ENCODE data around the gene SEC24A.
"Not testable (repeated sequence)": the region's sequence is repeated elsewhere in the genome, so short reads cannot be mapped to it uniquely, and the experiment has no call there.

SEC24A gene

GRCh38 chr5:134651531-134651930 is 2.9 kb downstream of the SEC24A start:
- TF ChIP-seq CTCF (IDR thresholded peaks at IDR 0.05; ENCODE audit: extremely low read depth, missing control alignments) = no peak
- DNase-seq (ENCODE audit: low spot score) = no peak

- no peak for DNase-seq (ENCODE audit: low spot score)
- no peak for TF ChIP-seq CTCF (IDR thresholded peaks at IDR 0.05; ENCODE audit: extremely low read depth, missing control alignments)
Observed at GRCh38 chr5:134656690-134657089, 8.1 kb downstream of the SEC24A start.

GRCh38 chr5:134659456-134659855 is 10.9 kb downstream of the SEC24A start:
- no peak for TF ChIP-seq CTCF (IDR thresholded peaks at IDR 0.05; ENCODE audit: extremely low read depth, missing control alignments)
- no peak for DNase-seq (ENCODE audit: low spot score)

- no peak for DNase-seq (ENCODE audit: low spot score)
- TF ChIP-seq CTCF (IDR thresholded peaks at IDR 0.05; ENCODE audit: extremely low read depth, missing control alignments) = no peak
Observed at GRCh38 chr5:134659922-134660321, 11.3 kb downstream of the SEC24A start.

- DNase-seq (ENCODE audit: low spot score) = no peak
- no peak for TF ChIP-seq CTCF (IDR thresholded peaks at IDR 0.05; ENCODE audit: extremely low read depth, missing control alignments)
Observed at GRCh38 chr5:134662971-134663370, 14.4 kb downstream of the SEC24A start.

GRCh38 chr5:134664448-134664847 is 15.9 kb downstream of the SEC24A start:
- no peak for TF ChIP-seq CTCF (IDR thresholded peaks at IDR 0.05; ENCODE audit: extremely low read depth, missing control alignments)
- DNase-seq (ENCODE audit: low spot score) = no peak

GRCh38 chr5:134673546-134673945 is 25.0 kb downstream of the SEC24A start:
- not testable (repeated sequence) for DNase-seq (ENCODE audit: low spot score)

GRCh38 chr5:134677357-134677756 is 28.8 kb downstream of the SEC24A start:
- not testable (repeated sequence) for DNase-seq (ENCODE audit: low spot score)

- DNase-seq (ENCODE audit: low spot score) = not testable (repeated sequence)
Observed at GRCh38 chr5:134690144-134690543, 41.6 kb downstream of the SEC24A start.

All from GM20000 (cell line).